ENCODE results near the gene MPND.

- TF ChIP-seq CTCF (tag by site-specific recombination; IDR thresholded peaks at IDR 0.05) (no peak), ZNF670 (tag by site-specific recombination; IDR thresholded peaks at IDR 0.05; ENCODE audit: low read depth) (no peak), ZNF416 (tag by site-specific recombination; IDR thresholded peaks at IDR 0.05) (no peak)
Measured at GRCh38 chr19:4380254-4380727, 36.9 kb downstream of the MPND start.

Data from HEK293 (cell line).